ENCODE measurements around the gene CAND2. TPM values are rescaled to one million over a fixed set of nuclear protein-coding genes. Genes with fewer than 3 reads are reported as not detected.
"Not testable (repeated sequence)": the region's sequence is repeated elsewhere in the genome, so short reads cannot be mapped to it uniquely, and the experiment has no call there.

The CAND2 gene
- total RNA-seq, 1 experiment from 2014 or later: 0.48 TPM

GRCh38 chr3:12837295-12837986, 41.0 kb downstream of the CAND2 start:
- in situ Hi-C loops (cut with HindIII; ENCODE audit: low pct_unique_long_range_greater_than_20kb, low sequenced_read_pairs): no loop called here
- DNase-seq (ENCODE audit: low read depth, low spot score): no peak

- DNase-seq (ENCODE audit: low read depth, low spot score): no peak
- in situ Hi-C loops (cut with HindIII; ENCODE audit: low pct_unique_long_range_greater_than_20kb, low sequenced_read_pairs): no loop called here
Measured at GRCh38 chr3:12838179-12838965, 41.9 kb downstream of the CAND2 start.

GRCh38 chr3:12839156-12839946, 42.9 kb downstream of the CAND2 start:
- no peak for DNase-seq (ENCODE audit: low read depth, low spot score)
- in situ Hi-C loops (cut with HindIII; ENCODE audit: low pct_unique_long_range_greater_than_20kb, low sequenced_read_pairs): no loop called here

- in situ Hi-C loops (cut with HindIII; ENCODE audit: low pct_unique_long_range_greater_than_20kb, low sequenced_read_pairs); DNase-seq (ENCODE audit: low read depth, low spot score): not testable (repeated sequence)
Measured at GRCh38 chr3:12840148-12840547, 43.7 kb downstream of the CAND2 start.

GRCh38 chr3:12840591-12841148, 44.2 kb downstream of the CAND2 start:
- no peak for DNase-seq (ENCODE audit: low read depth, low spot score)
- in situ Hi-C loops (cut with HindIII; ENCODE audit: low pct_unique_long_range_greater_than_20kb, low sequenced_read_pairs): no loop called here

GRCh38 chr3:12841149-12841969, 44.9 kb downstream of the CAND2 start, which contains the start of gene RPL32:
Gene RPL32 (minus strand): TSS chr3:12841565. CDS start chr3:12840237, 1,328 bp downstream.
- in situ Hi-C loops (cut with HindIII; ENCODE audit: low pct_unique_long_range_greater_than_20kb, low sequenced_read_pairs): no loop called here
- DNase-seq (ENCODE audit: low read depth, low spot score): peak; percentile 95

- no peak for DNase-seq (ENCODE audit: low read depth, low spot score)
- in situ Hi-C loops (cut with HindIII; ENCODE audit: low pct_unique_long_range_greater_than_20kb, low sequenced_read_pairs): no loop called here
Measured at GRCh38 chr3:12841970-12842328, 45.5 kb downstream of the CAND2 start.

GRCh38 chr3:12842469-12842868, 46.0 kb downstream of the CAND2 start:
- in situ Hi-C loops (cut with HindIII; ENCODE audit: low pct_unique_long_range_greater_than_20kb, low sequenced_read_pairs): no loop called here
- DNase-seq (ENCODE audit: low read depth, low spot score): no peak

- in situ Hi-C loops (cut with HindIII; ENCODE audit: low pct_unique_long_range_greater_than_20kb, low sequenced_read_pairs): no loop called here
- DNase-seq (ENCODE audit: low read depth, low spot score): no peak
Measured at GRCh38 chr3:12845811-12846210, 49.3 kb downstream of the CAND2 start.

- no peak for DNase-seq (ENCODE audit: low read depth, low spot score)
- in situ Hi-C loops (cut with HindIII; ENCODE audit: low pct_unique_long_range_greater_than_20kb, low sequenced_read_pairs): no loop called here
Measured at GRCh38 chr3:12852201-12852600, 55.7 kb downstream of the CAND2 start.

GRCh38 chr3:12853847-12854246, 57.4 kb downstream of the CAND2 start:
- DNase-seq (ENCODE audit: low read depth, low spot score); in situ Hi-C loops (cut with HindIII; ENCODE audit: low pct_unique_long_range_greater_than_20kb, low sequenced_read_pairs): not testable (repeated sequence)

- in situ Hi-C loops (cut with HindIII; ENCODE audit: low pct_unique_long_range_greater_than_20kb, low sequenced_read_pairs): no loop called here
- DNase-seq (ENCODE audit: low read depth, low spot score): no peak
Measured at GRCh38 chr3:12854565-12854964, 58.1 kb downstream of the CAND2 start.

- DNase-seq (ENCODE audit: low read depth, low spot score): no peak
- in situ Hi-C loops (cut with HindIII; ENCODE audit: low pct_unique_long_range_greater_than_20kb, low sequenced_read_pairs): no loop called here
Measured at GRCh38 chr3:12856626-12857025, 60.1 kb downstream of the CAND2 start.

GRCh38 chr3:12859840-12860239, 63.4 kb downstream of the CAND2 start:
- DNase-seq (ENCODE audit: low read depth, low spot score): no peak
- in situ Hi-C loops (cut with HindIII; ENCODE audit: low pct_unique_long_range_greater_than_20kb, low sequenced_read_pairs): no loop called here

GRCh38 chr3:12861611-12862010, 65.1 kb downstream of the CAND2 start:
- in situ Hi-C loops (cut with HindIII; ENCODE audit: low pct_unique_long_range_greater_than_20kb, low sequenced_read_pairs): no loop called here
- DNase-seq (ENCODE audit: low read depth, low spot score): no peak

- DNase-seq (ENCODE audit: low read depth, low spot score): no peak
- in situ Hi-C loops (cut with HindIII; ENCODE audit: low pct_unique_long_range_greater_than_20kb, low sequenced_read_pairs): no loop called here
Measured at GRCh38 chr3:12862387-12862786, 65.9 kb downstream of the CAND2 start.

GRCh38 chr3:12865271-12865670, 68.8 kb downstream of the CAND2 start:
- in situ Hi-C loops (cut with HindIII; ENCODE audit: low pct_unique_long_range_greater_than_20kb, low sequenced_read_pairs): no loop called here

More at GRCh38 chr3:12865271-12865670, 68.8 kb downstream of the CAND2 start:
- no peak for DNase-seq (ENCODE audit: low read depth, low spot score)
